ENCODE results near the gene TMEM203. TPM values are rescaled to one million over a fixed set of nuclear protein-coding genes. Genes with fewer than 3 reads are reported as not detected.

Gene TMEM203
- total RNA-seq, 1 donor from 2014 or later = 36.5 TPM

DNA sequence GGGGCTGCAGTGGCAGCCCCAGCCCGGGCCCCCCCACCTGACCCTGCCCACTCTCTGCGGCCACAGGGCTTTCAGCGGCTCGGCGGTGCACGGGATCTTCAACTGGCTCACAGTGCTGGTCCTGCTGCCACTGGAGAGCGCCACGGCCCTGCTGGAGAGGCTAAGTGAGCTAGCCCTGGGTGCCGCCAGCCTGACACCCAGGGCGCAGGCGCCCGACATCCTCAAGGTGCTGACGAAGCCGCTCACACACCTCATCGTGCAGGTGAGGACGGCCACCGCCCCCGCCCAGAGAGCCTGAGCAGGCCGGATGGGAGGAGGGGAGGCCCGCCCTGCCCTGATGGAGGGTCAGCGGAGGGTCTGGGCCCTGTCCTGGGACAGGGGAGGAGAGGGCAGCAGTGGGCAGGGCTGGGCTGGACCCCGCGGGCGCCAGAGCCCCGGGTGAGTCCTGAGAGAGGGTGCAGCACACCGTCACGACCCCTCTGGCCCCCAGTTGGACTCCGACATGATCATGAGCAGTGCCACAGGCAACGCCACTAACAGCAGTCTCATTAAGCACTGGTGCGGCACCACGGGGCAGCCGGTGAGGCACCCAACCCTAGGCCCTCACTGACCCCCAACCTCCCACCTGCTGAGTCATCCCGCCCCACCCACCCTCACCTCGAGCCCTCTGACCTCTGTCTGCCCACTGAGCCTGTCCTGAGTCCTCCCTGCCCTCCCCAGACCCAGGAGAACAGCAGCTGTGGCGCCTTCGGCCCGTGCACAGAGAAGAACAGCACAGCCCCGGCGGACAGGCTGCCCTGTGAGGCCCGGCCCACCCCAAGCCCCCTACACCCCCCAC lies 27.9 kb upstream of the TMEM203 start:
- H3K4me1 Mint-ChIP-seq (ENCODE audit: low read depth, unreplicated experiment) = peaks cover 2% of the 10 kb centered on the region
- DNase-seq = no peak

DNA sequence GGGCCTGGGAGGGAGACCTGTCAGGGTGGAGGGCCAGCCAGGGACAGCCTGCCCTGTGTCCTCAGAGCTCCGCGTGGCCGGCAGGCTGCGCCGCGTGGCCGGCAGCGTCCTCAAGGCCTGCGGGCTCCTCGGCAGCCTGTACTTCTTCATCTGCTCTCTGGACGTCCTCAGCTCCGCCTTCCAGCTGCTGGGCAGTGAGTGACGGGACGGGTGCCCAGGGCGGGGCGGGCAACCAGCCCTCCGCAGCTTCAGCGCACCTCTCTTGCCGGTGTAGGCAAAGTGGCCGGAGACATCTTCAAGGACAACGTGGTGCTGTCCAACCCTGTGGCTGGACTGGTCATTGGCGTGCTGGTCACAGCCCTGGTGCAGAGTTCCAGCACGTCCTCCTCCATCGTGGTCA lies 27.1 kb upstream of the TMEM203 start:
- no peaks in the 10 kb centered on the region for H3K9me3 Mint-ChIP-seq (ENCODE audit: unreplicated experiment)
- peaks cover 1% of the 10 kb centered on the region for H3K4me1 Mint-ChIP-seq (ENCODE audit: low read depth, unreplicated experiment)
- H3K27me3 Mint-ChIP-seq (ENCODE audit: unreplicated experiment) = no peaks in the 10 kb centered on the region
- TF ChIP-seq CTCF (IDR thresholded peaks at IDR 0.05; ENCODE audit: partially characterized antibody, unreplicated experiment) = no peak
- no peak for DNase-seq
- no peaks in the 10 kb centered on the region for H3K36me3 Mint-ChIP-seq (ENCODE audit: unreplicated experiment)
- no peak overlapping the region for H3K27ac Mint-ChIP-seq (ENCODE audit: unreplicated experiment)
- no peak overlapping the region for H3K4me3 Mint-ChIP-seq (ENCODE audit: unreplicated experiment)

More for the DNA sequence above, 27.9 kb upstream of the TMEM203 start:
- Mint-ChIP-seq H3K27me3 (ENCODE audit: unreplicated experiment) (no peaks in the 10 kb centered on the region), H3K4me3 (ENCODE audit: unreplicated experiment) (no peak overlapping the region), H3K27ac (ENCODE audit: unreplicated experiment) (no peak overlapping the region), H3K9me3 (ENCODE audit: unreplicated experiment) (peaks cover 1% of the 10 kb centered on the region), H3K36me3 (ENCODE audit: unreplicated experiment) (no peaks in the 10 kb centered on the region)
- TF ChIP-seq CTCF (IDR thresholded peaks at IDR 0.05; ENCODE audit: partially characterized antibody, unreplicated experiment) = no peak

DNA sequence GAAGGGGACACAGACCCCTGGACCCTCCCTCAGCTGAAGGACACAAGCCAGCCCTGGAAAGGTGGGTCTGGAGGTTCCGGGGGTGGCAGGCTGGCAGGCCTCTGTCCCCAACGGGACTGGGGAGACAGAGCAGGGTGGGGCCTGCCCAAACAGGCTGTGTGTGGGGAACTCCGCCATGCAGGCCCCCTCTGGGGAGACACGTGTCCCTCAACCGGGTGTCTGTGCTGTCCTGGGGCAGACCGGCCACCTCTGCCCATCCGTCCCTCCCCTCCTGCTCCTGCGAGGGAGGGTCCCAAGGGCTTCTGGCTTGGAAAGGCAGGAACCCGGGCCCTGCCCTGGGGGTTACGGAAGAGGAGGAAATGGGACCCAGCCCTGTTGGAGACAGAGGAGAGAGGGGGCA lies 26.7 kb upstream of the TMEM203 start:
- no peaks in the 10 kb centered on the region for H3K36me3 Mint-ChIP-seq (ENCODE audit: unreplicated experiment)
- H3K4me1 Mint-ChIP-seq (ENCODE audit: low read depth, unreplicated experiment) = peaks cover 2% of the 10 kb centered on the region
- no peak for TF ChIP-seq CTCF (IDR thresholded peaks at IDR 0.05; ENCODE audit: partially characterized antibody, unreplicated experiment)
- H3K9me3 Mint-ChIP-seq (ENCODE audit: unreplicated experiment) = no peaks in the 10 kb centered on the region
- no peak for DNase-seq
- no peaks in the 10 kb centered on the region for H3K27me3 Mint-ChIP-seq (ENCODE audit: unreplicated experiment)
- no peak overlapping the region for H3K4me3 Mint-ChIP-seq (ENCODE audit: unreplicated experiment)
- H3K27ac Mint-ChIP-seq (ENCODE audit: unreplicated experiment) = no peak overlapping the region

GRCh38 chr9:137231372-137232039 lies 26.1 kb upstream of the TMEM203 start:
- Mint-ChIP-seq H3K4me1 (ENCODE audit: low read depth, unreplicated experiment) (peaks cover 2% of the 10 kb centered on the region), H3K36me3 (ENCODE audit: unreplicated experiment) (no peaks in the 10 kb centered on the region), H3K27me3 (ENCODE audit: unreplicated experiment) (no peaks in the 10 kb centered on the region), H3K4me3 (ENCODE audit: unreplicated experiment) (no peak overlapping the region), H3K27ac (ENCODE audit: unreplicated experiment) (no peak overlapping the region), H3K9me3 (ENCODE audit: unreplicated experiment) (no peaks in the 10 kb centered on the region)
- DNase-seq = no peak
- TF ChIP-seq CTCF (IDR thresholded peaks at IDR 0.05; ENCODE audit: partially characterized antibody, unreplicated experiment) = no peak

Data from glutamatergic neuron (in vitro differentiated cells).